NK-92 treated with Interleukin-12 subunit alpha and Interleukin-12 subunit beta, amount 100 ng/mL, for 24 hours (cell line): Measurements from ENCODE around the gene CCDC38.
"Not testable (repeated sequence)": the region's sequence is repeated elsewhere in the genome, so short reads cannot be mapped to it uniquely, and the experiment has no call there.

ENCODE experiments used
- DNase-seq: peaks from one replicate; lab custom pipeline; 2025; lab: John Stamatoyannopoulos, UW

Gene CCDC38

DNA sequence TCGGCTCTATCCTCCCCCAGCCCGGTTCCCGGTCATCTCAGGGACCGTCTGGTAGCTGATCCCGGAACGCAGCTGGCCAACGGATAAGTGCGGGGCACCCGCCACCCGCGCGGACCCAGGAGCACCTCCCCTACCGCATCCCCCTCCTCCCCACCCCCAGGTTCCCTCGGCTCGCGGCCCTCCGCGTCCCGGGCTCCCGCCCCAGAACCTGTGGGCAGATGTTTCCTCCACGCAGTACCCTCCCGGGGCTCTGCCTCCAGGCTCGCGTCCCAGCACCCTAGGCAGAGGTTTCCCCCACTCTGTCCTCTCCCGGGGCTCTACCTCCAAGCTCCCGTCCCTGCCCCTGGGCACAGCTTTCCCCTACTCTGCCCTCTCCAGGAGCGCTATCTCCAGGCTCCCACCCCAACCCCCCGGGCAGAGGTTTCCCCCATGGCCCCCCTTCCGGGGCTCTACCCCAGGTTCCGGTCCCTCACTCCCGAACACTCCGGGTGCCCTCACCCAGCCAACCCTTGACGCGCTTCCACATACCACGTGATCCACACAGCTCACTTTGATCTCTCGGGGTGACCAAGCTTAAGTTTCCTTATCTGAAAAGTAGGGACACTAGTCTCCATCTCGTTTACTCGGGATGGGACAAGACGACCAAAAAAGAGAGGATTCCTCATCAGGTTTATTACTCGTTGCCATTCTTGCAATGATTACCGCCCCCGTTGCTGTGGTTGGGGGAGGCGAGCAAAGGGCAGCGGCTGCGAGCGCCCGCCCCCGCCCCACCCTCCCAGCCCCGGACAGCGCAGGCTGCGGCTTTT lies at the start of gene CCDC38:
Gene CCDC38, minus strand, starts transcription at position 91 of the 806 bp plus-strand sequence. CDS start 6,105 bp downstream, outside the sequence.
- peak; percentile 65 for DNase-seq

DNA sequence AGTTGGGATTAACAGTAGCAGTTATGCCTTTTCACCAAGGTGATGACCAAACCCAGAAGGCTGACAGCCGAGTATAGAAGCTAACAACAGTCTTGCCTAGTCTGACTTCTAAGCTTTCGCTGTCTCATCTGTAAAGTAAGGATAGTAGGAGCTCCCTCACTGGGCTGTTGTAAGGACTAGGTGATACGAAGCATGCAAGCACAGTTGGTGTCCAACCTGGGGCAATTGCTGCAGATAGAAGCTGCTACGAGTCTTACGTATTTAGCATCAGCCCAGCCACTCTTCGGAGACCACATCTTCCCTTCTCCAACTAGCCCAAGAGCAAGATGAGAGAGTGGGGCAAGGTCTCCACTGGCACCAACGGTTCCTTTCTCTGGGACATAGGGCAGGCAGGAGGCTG lies 47.7 kb upstream of the CCDC38 start:
- DNase-seq: no peak

DNA sequence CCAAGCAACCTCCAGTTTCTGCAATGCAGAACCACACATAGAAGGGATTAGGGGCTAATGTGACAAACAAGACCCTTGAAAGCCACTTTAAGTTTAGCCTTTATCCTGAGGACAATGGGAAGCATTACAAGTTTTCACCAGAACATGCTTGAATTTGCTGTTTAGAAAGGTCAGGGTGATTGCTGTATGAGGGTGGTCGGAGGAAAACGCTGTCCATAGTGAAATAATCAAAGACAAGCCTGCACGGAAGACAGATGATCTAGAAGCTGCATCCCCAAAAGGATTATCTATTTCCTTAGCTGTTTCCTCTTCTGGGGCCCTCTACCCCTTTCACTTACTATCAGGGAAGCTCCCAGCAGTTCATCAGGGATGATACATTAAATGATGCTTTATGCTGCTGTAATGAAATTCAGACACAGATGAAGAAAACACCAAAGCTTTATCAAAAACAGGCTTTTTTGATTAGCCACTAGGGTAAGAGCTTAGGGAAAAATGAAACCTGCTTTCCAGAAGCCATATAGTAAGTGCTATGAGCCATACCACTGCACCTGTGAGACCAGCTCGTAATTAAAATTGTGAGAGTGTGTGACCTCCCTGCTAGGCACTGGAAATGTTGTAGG lies 47.2 kb upstream of the CCDC38 start:
- no peak for DNase-seq

DNA sequence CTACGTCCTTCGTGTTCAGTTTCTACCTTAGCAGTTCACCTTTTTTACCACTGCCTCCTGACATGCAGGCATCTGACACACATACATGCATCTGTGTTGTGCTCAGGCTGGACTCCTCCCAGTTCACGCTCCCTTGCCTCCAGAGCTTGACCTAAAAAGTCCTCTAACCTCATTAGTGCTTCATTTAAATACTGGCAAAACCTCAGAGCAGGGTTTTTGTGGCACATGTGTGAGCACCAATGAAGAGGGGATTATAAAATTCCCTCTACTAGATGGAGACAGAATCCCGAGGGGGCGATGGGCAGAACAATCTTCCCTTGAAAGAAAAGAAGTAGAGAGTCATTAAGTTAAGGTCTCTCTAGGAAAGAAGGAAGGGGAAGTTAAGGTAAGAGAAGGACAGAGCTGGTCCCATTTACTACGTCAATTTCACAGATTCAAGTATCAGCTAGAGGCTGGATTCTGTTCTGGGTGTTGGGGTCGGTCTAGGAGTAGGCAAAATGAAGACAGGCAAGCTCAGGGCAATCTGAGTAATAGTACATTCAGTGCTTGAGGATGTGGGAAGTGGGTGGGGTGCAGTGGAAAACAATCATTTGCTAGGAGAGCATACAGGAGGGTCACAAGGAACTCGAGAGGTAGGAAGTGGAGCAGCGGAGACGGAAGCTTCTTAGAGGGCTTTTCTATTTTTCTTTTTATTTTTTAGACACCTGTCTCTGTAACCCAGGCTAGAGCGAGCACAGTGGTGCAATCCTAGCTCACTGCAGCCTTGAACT lies 46.3 kb upstream of the CCDC38 start:
- DNase-seq: no peak

DNA sequence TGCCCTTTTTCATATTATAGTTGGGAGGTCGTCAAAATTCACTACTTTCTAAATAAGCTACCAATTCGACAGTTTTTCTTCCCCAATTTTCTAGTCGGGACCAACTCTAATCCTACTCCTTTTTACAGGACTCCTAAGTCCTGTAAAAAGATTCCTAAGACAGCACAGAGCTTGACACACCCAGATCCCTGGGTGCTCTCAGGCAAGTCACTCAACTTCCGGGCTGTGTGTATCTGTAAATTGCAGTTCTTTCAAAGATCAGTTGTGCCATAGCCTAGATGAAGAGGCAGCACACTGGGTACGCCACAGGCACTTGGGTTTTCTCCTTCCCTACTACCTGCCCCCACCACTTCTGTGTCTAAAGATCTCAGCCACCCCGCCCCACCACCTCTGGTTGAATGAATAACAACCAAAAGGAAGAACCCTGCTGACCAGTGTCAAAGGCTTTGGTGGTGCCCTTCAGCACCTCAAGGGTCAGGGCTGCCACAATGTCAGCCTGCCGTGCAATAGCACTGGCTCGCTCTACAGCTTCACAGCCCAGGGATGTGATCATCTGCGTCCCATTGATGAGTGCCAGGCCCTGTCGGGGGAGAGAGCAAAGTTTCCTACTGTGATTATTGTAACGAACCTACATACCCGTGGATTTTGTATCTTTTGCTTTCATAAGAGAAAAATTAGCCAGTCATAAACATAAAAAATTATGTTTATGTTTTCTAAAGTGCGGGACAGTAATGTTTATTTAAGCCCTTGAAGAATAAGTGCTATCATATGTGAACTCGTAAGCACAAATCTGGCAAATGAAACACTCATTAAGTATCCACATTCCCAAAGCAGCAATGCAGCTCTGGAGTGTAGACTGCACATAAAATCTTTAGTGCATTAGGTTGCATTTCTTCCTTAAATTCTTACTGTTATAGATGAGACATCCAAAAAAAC lies 44.5 kb upstream of the CCDC38 start:
- no peak for DNase-seq

DNA sequence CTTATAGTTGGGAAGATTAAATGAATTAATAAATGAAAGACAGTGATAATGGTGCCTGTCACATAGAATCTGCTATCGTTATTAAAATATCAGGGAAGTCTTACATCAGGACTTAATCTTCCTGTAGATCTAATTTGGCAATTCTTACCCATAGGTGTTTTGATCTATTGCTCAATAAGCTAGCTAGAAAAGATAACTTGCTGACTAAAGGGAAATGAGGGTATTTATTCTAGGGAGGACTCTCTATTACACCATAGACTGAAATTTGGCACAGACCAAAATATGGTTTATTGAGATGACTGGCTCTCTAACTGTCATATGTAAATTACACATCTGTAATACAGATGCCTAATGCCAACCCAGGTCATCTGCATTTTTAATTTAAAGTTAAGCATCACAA lies 42.3 kb upstream of the CCDC38 start:
- DNase-seq: no peak

DNA sequence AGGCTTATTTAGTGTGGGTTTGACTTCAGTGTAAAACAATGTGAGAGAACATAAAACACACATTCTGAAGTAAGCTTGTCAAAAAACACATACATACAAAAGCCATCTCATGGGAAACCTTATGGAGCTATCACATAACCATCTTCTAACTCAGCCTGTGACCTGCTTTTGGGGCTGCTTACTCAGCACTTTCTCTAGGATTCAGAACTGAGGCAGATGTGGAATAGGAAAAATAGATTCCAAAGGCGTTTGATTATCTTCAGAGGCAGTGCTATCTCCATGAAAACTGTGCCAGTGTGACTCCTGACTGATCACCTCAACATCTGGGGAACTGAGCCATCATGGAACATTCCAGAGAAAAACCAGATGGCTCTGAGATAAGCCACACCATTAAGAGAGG lies 40.2 kb upstream of the CCDC38 start:
- no peak for DNase-seq

DNA sequence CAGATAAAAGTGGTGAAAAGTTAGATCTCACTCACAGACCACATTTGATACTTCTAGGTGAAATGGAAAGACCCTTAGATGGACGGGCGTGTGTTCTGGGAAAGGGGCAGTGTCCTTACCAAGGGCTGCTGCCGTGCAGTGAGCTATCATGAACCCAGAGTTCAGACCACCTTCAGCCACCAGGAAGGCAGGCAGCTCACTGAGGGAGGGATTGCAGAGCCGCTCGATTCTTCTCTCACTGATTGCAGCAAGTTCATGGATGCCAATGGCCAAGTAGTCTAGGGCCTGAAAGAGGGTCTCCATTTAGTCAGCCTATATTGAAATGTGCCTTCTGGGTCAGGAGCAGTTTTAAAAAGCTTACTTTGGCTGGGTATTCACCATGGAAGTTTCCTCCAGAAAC lies 38.0 kb upstream of the CCDC38 start:
- no peak for DNase-seq

DNA sequence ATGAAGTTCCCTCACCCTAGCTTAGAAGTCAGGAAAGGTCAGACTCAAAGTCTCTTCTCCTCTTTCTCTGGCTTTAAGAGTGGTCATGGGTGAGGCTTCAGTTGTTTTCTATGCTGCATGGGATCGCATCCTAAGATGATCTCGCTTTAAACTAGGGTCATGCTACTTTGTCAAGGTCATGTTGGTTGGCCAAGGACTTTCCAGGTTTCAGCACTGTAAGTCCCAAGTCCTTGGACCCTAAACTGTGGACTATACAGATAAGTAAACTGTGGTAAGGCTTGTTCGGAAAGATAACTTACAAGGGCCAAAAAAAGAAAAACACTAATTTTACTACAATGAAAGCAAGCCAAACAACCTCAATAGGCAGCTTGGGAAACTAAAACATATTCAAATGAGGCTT lies 36.4 kb upstream of the CCDC38 start:
- DNase-seq: no peak

DNA sequence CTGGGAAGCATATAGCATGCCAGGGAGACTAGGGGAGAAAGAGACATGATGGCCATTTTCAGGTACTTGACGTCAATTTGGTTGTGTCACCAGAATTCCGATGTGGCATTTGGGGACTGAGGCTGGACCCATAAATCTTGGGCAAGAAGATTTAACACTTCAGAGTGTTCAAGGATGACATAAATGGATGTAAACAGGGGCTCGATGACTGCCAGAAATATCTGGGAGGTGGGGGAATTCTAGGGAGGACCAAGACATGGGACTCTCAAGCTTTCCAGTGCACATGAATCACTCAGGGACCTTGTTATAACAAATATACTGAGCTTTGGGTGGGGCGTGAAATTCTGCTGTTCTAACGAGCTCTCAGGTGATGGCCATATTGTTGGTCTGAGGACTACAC lies 35.9 kb upstream of the CCDC38 start:
- DNase-seq: no peak

DNA sequence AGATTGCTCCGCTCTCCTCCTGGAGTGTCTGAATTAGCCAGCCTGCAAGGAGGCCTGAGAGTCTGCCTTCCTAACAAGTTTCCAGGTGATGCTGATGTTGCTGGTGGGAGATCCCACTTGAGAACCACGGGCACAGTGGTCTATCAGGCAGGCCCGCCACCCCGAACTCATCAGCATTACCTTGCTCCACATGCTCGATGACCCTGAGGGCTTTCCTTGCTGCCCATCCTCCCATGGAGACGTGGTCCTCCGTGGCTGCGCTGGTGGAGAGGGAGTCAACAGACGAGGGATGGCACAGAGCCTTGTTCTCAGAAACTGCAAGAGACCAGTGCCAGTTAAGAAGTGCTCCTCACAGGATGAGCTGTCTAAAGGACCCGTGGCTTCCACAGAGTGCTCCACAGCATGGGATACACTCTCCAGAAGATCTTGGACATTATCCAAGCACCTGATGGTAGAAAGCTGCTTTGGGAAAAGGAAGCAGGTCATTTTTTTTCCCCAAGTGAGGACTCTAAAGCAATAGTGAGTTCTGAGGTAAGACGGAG lies 35.4 kb upstream of the CCDC38 start:
- DNase-seq: no peak

DNA sequence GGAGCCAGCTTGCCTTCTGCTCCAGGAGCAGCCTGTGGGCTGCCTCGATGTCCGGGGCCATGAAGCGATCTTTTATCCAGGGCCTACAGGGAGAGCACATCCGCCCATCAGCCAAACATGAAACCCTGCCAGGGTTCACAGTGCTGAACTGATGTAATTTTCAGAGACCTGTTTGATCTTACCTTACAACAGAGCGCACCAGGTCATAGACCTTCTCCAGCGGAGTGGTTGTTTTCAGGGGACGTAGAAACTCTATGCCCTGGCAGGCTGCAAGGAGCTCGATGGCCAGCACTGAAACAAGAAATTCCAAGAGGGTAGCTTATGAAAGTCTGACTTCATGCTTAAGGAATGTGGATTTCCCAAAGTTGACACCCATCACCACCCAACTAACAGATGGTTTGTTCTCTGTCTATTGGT lies 34.0 kb upstream of the CCDC38 start:
- no peak for DNase-seq

DNA sequence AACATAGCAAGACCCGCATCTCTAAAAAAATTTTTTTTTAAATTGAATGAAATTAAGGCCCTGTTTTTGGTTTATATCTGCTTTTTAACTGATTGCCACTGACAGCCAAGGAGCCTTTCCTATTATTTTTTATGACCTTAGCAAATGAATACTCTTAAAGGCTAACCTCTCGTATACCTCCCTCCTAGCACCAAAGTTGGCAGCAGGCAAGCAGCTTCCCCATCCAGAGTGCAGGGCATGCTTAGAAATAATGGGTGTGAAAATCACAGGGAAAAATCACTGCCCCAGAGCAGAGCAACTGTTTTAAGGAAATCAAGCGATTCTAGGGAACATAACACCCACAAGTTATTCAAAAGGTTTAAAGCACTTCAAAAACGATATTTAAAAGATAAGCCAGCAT lies 33.1 kb upstream of the CCDC38 start:
- no peak for DNase-seq

DNA sequence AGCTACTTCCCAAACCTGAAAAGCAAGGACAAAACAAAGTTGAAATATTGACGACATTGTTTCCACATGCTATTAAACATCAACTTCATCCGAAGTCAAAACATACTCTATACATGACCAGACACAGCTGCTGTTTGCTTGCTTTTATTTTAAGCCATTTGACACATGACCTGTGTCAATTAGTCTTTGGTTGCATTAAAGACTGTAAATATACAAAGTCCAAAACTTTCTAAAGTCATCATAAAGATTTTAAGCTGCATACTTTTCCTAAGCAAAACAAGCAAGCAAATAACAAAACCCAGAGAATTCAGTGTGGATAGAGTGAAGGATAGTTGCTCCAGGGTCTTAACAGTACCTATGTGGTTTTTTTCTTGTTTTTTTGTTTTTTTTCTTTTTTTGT lies 31.9 kb upstream of the CCDC38 start:
- DNase-seq: no peak

DNA sequence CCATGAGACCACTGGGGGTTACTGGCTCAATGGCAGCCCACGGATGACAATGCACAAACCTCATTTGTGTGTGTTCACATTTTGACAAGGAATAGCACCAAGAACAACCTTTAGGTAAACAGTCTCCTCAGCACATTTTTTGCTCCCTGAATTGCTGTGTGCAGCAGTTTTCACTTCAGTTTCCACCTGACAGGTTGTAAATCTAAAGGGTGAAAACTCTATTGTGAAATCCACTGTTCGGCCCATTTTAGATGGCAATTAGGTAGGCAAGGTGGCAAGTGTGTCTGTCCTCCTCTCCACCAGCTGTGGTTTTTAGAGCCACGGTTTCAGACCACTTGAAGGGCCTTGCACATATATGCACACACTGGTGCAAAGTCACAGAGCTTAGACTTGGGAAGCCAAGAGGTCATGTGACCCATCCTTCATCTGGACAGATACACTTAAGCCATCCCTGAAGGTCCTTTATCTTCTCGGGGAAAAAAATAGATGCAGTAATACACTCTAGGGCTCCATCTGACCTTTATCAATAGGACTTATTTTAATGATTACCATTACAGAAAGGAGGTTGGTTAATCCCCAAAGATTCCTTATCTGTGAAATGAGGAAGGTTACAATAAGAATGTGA lies 30.5 kb upstream of the CCDC38 start:
- no peak for DNase-seq

DNA sequence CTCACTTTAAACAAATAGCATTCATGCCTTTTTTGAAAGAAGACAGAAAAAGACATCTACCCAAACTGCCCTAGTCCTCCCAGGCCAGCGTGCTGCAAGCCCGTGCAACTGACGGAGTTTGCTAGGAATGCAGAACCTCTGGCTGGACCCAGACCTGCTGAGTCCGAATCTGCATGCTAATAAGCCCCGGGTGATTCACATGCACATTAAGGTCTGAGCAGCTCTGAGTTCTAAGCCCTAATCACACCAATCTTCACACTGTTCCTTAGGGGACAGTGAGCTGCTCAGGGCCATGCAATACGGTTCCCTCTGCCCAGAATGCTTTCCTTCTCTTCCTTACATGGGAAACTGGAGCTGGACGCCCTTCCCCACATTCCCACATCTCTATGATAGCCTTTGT lies 28.5 kb upstream of the CCDC38 start:
- no peak for DNase-seq

DNA sequence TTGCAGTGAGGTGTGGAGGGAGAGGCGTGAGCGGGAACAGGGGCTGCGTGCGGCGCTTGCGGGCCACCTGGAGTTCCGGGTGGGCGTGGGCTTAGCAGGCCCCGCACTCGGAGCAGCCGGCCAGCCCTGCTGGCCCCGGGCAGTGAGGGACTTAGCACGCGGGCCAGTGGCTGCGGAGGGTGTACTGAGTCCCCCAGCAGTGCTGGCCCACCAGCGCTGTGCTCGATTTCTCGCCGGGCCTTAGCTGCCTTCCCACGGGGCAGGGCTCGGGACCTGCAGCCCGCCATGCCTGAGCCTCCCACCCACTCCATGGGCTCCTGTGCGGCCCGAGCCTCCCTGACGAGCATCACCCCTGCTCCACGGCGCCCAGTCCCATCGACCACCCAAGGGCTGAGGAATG lies 26.7 kb upstream of the CCDC38 start:
- not testable (repeated sequence) for DNase-seq

DNA sequence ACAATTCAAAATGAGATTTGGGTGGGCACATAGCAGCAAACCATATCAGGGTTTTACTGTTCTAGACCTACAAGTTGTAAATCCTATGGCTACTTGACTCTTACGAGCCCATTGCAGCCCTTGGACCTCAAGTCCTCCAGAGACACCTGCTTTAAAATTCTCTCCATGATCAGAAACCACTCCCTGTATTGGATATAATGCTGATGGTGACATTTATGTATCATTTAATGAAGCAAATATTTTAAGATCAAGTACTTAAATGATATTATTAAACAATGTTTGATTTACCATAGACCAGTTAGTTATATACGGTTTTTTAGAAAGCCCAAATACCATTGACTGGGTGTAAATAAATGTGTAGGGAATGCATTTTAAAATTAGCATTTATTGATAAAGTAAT lies 24.9 kb upstream of the CCDC38 start:
- no peak for DNase-seq

DNA sequence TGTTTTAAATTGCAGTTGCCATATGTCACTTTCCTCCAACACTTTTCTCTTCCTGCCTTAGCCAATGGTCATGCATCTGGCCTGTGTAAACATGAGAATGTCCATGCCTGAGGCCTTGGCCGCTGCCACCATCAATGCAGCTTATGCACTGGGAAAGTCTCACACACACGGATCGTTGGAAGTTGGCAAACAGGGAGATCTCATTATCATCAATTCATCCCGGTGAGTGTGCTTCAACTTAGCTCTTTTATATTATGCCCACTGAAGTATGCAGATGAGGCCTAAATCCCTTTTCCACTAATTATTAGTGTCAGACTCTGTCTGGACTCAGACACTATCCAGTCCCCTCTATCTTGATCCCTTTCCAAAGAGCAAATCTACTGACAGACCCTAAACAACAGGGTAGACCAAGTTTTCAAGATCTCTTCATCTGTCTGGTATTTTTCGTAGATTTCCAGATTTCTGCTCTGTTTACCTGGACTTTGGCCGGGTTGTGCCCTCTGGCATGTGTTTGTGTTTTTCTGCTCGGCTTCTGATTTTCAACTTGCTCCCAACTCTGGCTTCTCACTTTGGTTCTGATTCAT lies 24.0 kb upstream of the CCDC38 start:
- DNase-seq: no peak

DNA sequence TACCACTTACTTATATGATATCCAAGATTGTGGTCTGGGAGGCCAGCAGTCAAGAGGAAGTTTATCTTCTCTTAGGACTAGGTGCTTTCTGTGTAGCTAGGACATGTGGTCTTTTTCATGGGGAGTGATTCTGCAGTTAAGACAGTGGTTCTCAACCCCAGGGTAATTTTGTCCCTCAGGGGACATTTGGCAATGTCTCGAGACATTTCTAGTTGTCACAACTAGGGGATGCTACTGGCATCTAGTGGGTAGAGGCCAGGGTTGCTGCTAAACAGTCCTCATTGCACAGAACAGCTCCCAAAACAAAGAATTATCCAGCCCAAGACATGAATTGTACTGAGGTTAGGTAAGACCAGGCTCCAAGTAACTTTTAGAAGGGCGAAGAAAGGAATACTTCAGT lies 20.7 kb upstream of the CCDC38 start:
- DNase-seq: no peak

DNA sequence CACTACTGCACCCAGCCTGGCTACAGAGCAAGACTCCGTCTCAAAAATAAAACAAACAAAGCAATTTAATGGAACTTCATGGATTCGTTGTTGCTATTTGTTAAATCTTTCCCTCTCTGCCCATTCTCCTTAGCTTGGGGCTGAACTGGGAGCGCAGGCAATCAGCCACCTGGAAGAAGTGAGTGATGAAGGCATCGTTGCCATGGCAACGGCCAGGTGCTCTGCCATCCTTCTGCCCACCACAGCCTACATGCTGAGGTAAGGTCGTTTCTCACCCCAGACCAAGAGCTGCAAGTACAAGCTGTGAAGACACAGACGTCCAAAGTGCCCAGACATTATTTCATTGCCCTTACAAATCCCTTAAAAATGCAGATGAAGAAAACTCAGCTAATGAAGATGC lies 19.8 kb upstream of the CCDC38 start:
- DNase-seq: no peak
